ENCODE data around the gene LRRD1. TPM values are rescaled to one million over a fixed set of nuclear protein-coding genes. Genes with fewer than 3 reads are reported as not detected.
A peak's percentile ranks its signal among the peaks of the same experiment; 100 is the strongest.

LRRD1 gene
- total RNA-seq, 1 donor: 0.36 TPM

- Histone ChIP-seq H3K27ac (ENCODE audit: low read depth, low read length) (peak overlapping the region; percentile 96), H3K9me3 (ENCODE audit: low read depth, low read length) (no peaks in the 10 kb centered on the region), H3K4me3 (ENCODE audit: insufficient read depth, low read length) (peak overlapping the region; percentile 97), H3K36me3 (ENCODE audit: insufficient read depth, low read length) (peaks cover 16% of the 10 kb centered on the region), H3K79me2 (ENCODE audit: insufficient read depth, low read length) (peaks cover 48% of the 10 kb centered on the region), H2AFZ (ENCODE audit: low read length) (peak overlapping the region; percentile 87), H3K27me3 (ENCODE audit: insufficient read depth, low read length) (no peaks in the 10 kb centered on the region), H3K4me2 (ENCODE audit: insufficient read depth, low read length) (peak overlapping the region; percentile 90), H4K20me1 (ENCODE audit: insufficient read depth, low read length) (peaks cover 11% of the 10 kb centered on the region), H3K4me1 (ENCODE audit: insufficient read depth, low read length) (peaks cover 18% of the 10 kb centered on the region)
- peak; percentile 94 for DNase-seq (ENCODE audit: insufficient read length, low spot score, missing footprints)
- peak; percentile 70 for TF ChIP-seq CTCF (IDR thresholded peaks at IDR 0.05; ENCODE audit: extremely low read depth, low read depth, low read length)
These were observed 45.1 kb downstream of the LRRD1 start for GRCh38 chr7:92133737-92134270.

- Histone ChIP-seq H3K9me3 (ENCODE audit: low read depth, low read length) (no peaks in the 10 kb centered on the region), H3K27me3 (ENCODE audit: insufficient read depth, low read length) (no peaks in the 10 kb centered on the region), H3K36me3 (ENCODE audit: insufficient read depth, low read length) (peaks cover 22% of the 10 kb centered on the region), H3K4me1 (ENCODE audit: insufficient read depth, low read length) (peaks cover 18% of the 10 kb centered on the region), H3K79me2 (ENCODE audit: insufficient read depth, low read length) (peaks cover 48% of the 10 kb centered on the region), H4K20me1 (ENCODE audit: insufficient read depth, low read length) (peaks cover 11% of the 10 kb centered on the region), H3K4me2 (ENCODE audit: insufficient read depth, low read length) (peak overlapping the region; percentile 90), H3K4me3 (ENCODE audit: insufficient read depth, low read length) (peak overlapping the region; percentile 97), H2AFZ (ENCODE audit: low read length) (peak overlapping the region; percentile 87), H3K27ac (ENCODE audit: low read depth, low read length) (peak overlapping the region; percentile 96)
- no peak for TF ChIP-seq CTCF (IDR thresholded peaks at IDR 0.05; ENCODE audit: extremely low read depth, low read depth, low read length)
- no peak for DNase-seq (ENCODE audit: insufficient read length, low spot score, missing footprints)
These were observed 45.7 kb downstream of the LRRD1 start for GRCh38 chr7:92133133-92133736.

GRCh38 chr7:92131764-92132330 is 47.1 kb downstream of the LRRD1 start:
- Histone ChIP-seq H4K20me1 (ENCODE audit: insufficient read depth, low read length) (peaks cover 11% of the 10 kb centered on the region), H3K79me2 (ENCODE audit: insufficient read depth, low read length) (peaks cover 56% of the 10 kb centered on the region), H3K4me3 (ENCODE audit: insufficient read depth, low read length) (peak overlapping the region; percentile 18), H3K27me3 (ENCODE audit: insufficient read depth, low read length) (no peaks in the 10 kb centered on the region), H3K27ac (ENCODE audit: low read depth, low read length) (no peak overlapping the region), H2AFZ (ENCODE audit: low read length) (no peak overlapping the region), H3K4me1 (ENCODE audit: insufficient read depth, low read length) (peaks cover 18% of the 10 kb centered on the region), H3K9me3 (ENCODE audit: low read depth, low read length) (no peaks in the 10 kb centered on the region), H3K36me3 (ENCODE audit: insufficient read depth, low read length) (peaks cover 34% of the 10 kb centered on the region), H3K4me2 (ENCODE audit: insufficient read depth, low read length) (peak overlapping the region; percentile 90)
- DNase-seq (ENCODE audit: insufficient read length, low spot score, missing footprints): no peak
- no peak for TF ChIP-seq CTCF (IDR thresholded peaks at IDR 0.05; ENCODE audit: extremely low read depth, low read depth, low read length)

- Histone ChIP-seq H3K9me3 (ENCODE audit: low read depth, low read length) (no peaks in the 10 kb centered on the region), H3K27ac (ENCODE audit: low read depth, low read length) (no peak overlapping the region), H3K36me3 (ENCODE audit: insufficient read depth, low read length) (peaks cover 39% of the 10 kb centered on the region), H3K4me3 (ENCODE audit: insufficient read depth, low read length) (no peak overlapping the region), H4K20me1 (ENCODE audit: insufficient read depth, low read length) (peaks cover 11% of the 10 kb centered on the region), H3K4me2 (ENCODE audit: insufficient read depth, low read length) (no peak overlapping the region), H3K27me3 (ENCODE audit: insufficient read depth, low read length) (no peaks in the 10 kb centered on the region), H2AFZ (ENCODE audit: low read length) (no peak overlapping the region), H3K79me2 (ENCODE audit: insufficient read depth, low read length) (peaks cover 60% of the 10 kb centered on the region), H3K4me1 (ENCODE audit: insufficient read depth, low read length) (peaks cover 18% of the 10 kb centered on the region)
- DNase-seq (ENCODE audit: insufficient read length, low spot score, missing footprints): no peak
- no peak for TF ChIP-seq CTCF (IDR thresholded peaks at IDR 0.05; ENCODE audit: extremely low read depth, low read depth, low read length)
These were observed 47.8 kb downstream of the LRRD1 start for GRCh38 chr7:92131093-92131492.
